ENCODE results near the gene PSMG1.

- TF ChIP-seq CTCF (IDR thresholded peaks at IDR 0.05) (no peak), POLR2A (IDR thresholded peaks at IDR 0.05) (no peak), EP300 (IDR thresholded peaks at IDR 0.05) (no peak)
Observed at GRCh38 chr21:39189857-39190604, 6.8 kb upstream of the PSMG1 start.
